ENCODE measurements around the gene TRMT112.

The TRMT112 gene

GRCh38 chr11:64306563-64306875 lies 10.8 kb downstream of the TRMT112 start:
- no peak for DNase-seq

DNA sequence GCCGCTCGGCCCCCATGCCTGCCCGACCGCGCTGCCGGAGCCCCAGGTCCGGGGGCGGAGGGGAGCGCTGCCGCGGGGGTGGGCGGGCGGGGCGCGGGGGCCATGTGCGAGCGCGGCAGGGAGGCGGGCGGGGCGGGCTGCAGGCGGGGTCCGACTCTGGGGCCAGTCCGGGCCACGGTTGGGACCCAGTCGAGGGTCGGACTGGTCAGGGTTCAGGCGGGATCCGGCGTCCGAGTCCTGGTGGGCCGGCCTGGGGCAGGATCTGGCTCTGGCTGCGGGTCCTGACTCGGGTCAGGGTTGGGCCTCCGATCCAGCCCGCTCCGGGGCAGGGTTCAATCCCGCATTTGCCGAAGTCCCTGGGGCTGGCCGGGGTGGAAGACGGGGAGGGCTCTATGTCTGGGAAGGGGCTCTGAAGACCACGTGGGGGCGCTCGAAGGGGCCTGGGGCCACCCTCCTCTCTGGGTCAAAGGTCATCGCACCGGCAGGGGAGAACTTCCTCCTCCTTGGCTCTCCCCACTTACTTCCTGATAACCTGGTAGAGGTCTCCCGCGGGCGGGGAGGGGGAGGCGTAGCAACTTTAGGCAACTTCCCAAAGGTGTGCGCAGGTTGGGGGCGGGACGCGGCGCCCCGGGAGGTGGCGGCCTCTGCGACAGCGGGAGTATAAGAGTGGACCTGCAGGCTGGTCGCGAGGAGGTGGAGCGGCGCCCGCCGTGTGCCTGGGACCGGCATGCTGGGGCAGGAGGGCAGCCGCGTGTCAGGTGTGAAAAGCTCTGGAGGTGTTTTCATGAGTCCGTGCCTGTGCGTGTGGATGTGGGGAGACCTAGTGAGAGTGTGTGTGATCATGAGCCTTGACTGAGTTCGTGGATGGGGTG lies 11.4 kb downstream of the TRMT112 start:
- DNase-seq, result no peak

GRCh38 chr11:64305075-64305690 lies 12.2 kb downstream of the TRMT112 start, which contains the start of gene ESRRA:
Gene ESRRA, plus strand, starts transcription at chr11:64305524. Its CDS starts 1,656 bp downstream, at chr11:64307180.
- DNase-seq, result peak; percentile 91

GRCh38 chr11:64304316-64305072 lies 12.9 kb downstream of the TRMT112 start:
- peak; percentile 30 for DNase-seq

- DNase-seq, result no peak
Observed at GRCh38 chr11:64304032-64304315, 13.4 kb downstream of the TRMT112 start.

DNA sequence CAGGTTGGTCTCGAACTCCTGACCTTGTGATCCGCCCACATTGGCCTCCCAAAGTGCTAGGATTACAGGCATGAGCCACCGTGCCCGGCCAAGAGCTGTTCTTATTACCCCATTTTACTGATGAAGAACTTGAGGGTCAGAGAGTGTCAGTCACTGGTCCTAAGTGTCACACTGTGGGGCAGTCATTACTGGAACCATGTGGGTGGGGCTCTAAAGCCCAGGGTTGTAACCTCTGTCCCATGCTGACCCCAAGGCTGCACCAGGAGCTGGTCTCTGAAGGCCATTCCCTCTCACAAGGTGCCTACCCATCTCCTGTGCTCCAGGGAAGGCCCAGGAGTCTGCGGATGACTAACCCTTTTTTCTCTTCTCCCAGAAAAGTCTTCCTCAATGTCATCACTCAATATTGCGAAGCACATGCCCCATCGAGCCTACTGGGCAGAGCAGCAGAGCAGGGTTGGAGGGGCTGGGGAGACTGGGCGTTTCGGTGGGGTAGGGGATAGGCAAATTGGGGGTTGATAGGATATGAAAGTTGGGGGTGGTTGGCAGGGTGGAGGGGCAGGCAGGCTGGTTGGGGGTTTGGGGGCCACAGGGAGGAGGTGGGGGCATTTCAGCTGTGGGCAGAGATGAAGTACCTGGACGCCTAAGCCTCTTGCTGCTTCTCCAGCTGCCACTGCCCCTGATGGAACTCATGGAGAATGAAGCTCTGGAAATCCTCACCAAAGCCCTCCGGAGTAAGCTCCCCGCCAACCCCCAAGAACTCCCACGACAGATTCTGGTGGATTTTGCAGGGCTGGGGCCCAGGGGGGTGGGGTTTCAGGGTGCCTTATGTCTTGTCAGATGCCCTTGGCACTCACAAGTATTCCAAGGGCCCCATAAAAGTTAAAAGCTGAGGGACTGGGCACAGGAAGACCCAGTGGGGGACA lies 14.0 kb downstream of the TRMT112 start:
- DNase-seq, result no peak

DNA sequence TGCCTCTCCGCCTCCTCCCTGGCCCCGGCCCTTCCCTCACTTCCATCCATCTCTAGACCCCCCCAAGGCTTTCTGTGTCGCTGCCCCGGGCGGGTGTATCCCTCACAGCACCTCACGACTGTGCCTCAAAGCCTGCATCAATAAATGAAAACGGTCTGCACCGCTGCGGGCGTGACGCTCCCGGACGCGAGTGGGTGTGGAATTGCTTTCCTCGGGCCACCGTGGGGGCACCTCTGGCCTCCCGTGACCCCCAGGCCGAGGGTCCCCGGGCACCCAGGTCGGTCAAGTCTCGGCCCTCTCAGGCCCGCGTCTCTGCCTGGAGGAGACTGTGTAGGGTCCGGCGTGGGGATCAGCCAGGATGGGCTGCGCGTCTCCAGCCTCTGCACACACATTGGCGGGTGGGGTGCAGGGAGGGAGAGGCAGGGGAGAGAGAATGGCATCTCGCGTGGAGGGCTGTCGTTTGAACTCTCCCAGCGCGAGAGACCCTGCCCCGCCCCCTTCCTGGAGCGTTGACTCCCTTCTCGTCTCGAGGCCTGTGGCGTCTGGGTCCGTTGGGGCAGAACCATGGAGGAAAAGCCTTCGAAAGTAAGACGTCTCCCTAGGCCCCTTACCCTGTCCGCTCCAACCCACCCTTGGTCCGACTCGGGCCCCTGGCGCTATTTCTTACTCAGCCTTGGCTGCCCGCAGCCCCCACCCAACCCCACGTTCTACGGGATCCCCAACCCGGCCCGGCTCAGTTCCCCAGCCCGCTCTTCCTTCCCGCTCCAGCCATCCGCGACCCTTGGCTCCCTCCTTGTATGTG lies 17.3 kb downstream of the TRMT112 start, which contains the start of gene CATSPERZ:
CATSPERZ (plus strand) TSS at position 512 of the 802 bp plus-strand sequence; CDS start at position 565, 53 bp downstream.
- DNase-seq, result no peak

DNA sequence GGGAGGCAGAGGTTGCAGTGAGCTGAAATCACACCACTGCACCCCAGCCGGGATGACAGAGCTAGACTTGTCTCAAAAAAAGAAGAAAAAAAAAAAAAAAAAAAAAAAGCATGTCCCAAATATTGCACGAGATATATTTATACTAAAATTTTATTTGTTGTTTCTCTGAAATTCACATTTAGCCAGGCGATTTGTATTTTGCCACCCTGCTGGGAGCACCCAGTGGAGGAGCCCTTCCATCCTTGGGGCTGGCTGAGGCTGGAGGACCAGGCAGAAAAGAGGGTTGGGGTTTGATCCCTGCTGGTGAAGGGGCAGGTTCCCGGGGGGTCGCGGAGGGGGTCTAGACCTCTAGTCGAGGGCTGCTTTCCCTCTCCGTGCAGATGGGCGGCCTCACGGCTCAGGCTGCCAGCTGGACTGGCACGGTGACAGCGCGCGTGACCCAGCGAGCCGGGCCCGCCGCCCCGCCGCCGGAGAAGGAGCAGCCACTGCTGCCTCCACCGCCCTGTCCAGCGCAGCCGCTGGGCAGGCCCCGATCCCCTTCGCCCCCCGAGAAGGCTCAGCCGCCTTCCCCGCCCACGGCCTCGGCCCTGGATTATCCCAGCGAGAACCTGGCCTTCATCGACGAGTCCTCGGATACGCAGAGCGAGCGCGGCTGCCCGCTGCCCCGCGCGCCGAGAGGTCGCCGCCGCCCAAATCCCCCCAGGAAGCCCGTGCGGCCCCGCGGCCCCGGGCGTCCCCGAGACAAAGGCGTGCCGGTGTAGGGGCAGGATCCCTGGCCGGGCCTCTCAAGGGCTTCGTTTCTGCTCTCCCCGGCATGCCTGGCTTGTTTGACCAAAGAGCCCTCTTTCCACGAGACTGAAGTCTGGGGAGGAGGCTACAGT lies 18.2 kb downstream of the TRMT112 start:
- DNase-seq, result no peak

DNA sequence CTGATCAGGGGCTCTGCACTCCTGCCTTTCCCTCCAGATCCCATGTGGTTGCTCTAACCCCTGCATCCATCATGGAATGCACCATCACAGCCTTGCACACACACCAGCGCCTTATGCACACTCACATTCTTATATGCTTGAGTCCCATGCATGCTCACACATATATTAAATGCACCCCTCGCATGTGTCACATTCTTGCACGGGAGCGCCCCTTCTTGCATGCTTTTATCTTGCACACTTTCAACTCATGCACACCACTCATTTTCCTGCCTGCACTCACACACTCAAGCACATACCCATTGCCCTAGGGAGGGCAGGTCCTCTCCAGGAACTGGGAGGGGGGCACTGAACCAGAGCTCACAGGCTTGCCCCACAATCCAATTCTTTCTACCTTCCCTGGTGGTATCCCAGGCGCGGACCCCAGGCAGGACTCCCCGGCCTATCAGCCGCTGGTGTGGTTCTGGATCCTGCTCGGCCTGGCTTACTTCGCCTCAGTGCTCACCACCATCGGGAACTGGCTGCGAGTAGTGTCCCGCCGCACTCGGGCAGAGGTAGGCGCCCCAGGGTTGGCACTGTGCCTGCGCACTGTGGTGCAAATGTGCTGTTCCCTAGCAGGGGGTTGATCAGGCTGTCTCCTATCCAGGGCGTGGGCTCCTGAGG lies 19.5 kb downstream of the TRMT112 start:
- DNase-seq, result no peak

DNA sequence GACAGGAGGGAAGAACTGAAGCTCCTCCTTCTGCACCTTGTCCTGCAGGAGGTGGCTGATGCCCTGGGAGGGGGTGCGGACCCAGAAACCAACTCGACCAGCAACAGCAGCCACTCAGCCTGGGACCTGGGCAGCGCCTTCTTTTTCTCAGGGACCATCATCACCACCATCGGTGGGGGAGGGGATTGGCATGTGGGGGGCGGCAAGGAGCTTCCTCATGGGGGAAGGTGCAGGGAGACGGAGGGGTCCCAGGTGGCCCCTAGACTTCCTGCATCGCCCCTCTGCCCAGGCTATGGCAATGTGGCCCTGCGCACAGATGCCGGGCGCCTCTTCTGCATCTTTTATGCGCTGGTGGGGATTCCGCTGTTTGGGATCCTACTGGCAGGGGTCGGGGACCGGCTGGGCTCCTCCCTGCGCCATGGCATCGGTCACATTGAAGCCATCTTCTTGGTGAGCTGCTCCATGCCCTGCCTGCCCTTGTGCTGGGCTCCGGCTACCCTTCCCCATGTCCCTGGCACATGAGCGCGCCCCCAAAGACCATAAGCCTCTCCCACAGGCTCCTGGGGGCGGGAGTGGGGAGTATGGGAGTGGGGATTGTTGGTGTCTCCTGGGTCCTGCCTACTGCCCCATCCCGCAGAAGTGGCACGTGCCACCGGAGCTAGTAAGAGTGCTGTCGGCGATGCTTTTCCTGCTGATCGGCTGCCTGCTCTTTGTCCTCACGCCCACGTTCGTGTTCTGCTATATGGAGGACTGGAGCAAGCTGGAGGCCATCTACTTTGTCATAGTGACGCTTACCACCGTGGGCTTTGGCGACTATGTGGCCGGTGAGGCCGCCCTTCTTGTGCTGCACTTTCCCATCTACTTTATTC lies 20.3 kb downstream of the TRMT112 start:
- no peak for DNase-seq

GRCh38 chr11:64296236-64296635 lies 21.1 kb downstream of the TRMT112 start:
- no peak for DNase-seq

DNA sequence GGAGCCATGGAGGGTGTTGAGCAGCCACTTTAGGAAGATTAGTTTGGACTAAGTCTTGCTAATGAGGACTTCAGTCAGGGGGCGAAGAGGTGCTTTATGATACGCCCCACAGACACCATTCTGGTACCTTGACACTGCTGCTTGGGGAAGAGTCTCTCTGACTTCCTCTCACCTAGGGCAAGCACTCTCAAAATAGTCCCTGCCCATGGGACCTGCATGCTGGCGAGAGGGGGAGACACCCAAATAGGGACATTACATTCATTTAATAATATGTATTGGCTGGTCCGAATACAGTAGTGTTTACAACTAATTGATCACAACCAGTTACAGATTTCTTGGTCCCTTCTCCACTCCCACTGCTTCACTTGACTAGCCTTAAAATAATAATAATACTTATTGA lies 21.6 kb downstream of the TRMT112 start:
- DNase-seq, result no peak

DNA sequence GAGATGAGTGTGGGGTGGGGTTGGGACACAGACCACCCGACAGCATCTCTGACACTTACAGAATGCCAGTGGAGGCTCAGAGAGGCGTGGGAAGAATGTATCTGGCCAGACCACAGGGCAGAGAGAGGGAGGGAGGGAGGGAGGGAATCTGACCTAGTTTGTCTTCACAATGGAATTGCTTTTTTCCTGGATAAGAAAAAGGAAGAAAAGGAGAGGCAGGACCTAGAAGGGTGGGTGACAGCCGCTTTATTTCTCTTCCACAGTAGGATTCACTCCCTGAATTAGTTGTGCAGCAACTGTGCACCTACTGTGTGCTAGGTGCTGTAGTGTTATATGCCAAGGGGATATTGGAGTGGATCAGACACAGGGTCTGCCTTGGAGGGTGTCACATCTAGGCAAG lies 22.6 kb downstream of the TRMT112 start:
- DNase-seq, result no peak

DNA sequence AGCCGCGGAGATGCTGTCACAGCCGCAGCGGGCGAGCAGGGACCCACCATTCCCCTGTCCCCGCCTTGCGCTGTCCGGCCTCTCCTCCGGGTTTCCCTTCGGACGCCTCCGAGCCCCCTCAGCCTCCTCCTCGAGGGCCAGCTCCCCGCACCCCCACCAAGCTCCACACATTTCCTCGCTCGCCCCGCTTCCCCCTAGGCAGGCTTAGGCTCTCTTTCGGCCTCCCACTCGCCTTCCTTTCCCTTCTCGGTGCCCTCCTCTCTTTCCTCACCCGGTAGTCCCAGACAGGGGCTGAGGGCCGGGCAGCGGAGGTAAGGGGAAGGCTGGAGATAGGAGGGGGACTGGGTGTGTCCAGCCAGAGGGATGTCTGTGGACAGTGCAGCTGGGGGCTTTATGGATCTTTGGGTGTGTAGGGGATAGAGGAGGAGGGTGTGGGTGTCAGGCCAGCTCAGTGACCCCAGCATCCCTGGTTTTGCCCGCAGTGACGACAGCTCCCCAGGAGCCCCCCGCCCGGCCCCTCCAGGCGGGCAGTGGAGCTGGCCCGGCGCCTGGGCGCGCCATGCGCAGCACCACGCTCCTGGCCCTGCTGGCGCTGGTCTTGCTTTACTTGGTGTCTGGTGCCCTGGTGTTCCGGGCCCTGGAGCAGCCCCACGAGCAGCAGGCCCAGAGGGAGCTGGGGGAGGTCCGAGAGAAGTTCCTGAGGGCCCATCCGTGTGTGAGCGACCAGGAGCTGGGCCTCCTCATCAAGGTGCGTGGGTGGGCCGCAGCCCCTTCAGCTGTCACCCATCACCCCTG lies 24.7 kb downstream of the TRMT112 start:
- DNase-seq, result no peak

DNA sequence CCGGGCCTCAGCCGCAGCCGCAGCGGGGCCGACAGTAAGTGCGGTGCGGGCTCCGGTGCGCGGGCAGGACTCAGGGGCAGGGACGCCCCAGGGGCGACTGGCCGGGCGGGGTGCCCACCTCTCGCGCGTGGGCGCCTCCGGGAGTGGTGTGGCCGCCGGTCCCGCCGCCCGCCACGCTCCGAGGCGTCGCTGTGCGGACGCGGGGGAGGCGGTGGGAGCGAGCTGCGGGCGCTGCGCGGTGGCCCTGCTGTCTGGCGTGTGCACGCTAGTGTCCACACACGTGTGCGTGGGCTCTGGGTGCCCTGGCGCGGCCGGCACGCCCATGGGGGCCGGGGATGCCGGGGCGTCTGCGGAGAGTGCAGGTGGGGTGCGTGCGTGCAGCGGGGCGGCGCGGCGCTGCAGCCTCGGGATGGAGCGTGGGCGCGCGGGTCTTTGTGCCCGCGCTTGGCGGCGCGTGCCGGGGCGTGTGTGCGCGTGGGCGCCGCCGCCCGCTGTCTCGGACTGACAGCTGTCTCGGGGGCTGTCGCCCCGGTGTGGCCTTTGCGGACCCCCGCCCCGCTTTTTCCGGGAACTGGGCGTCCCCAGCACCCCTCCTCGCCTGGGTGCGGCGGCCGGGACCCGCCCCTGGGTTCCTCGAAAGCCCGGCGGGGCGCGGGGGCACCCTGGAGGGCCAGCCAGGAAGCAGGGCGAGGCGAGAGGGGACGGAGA lies 25.5 kb downstream of the TRMT112 start:
- DNase-seq, result no peak

DNA sequence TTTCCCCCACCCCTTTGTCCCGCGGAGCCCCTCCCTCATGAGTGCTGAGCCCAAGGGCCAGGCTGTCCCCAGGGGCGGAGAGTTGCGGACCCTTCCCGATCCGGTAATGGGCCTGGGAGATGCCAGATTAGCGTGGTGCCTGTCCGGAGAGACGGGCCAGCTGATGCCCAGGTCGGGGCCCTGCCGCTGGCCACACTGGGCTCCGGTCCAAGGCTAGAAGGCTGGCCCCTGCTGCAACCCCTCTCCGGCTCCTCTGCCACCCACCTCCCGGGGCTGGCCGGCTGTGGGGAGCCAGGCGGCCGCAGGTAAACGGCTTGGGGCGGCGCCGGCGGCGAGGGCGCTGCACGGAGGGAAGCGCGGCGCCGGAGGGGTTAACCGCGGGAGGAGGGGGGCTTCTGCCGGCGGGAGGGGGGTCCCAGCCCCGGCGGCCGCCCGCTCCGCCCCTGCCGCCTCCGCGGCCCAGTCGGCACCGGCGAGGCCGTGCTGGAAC lies 26.1 kb downstream of the TRMT112 start, which contains the start of gene KCNK4:
KCNK4 (plus strand) TSS at position 41 of the 490 bp plus-strand sequence. CDS start 1,717 bp downstream, outside the sequence.
- DNase-seq, result no peak
